K562 (cell line): Measurements from ENCODE around the gene SFI1. TPM values are rescaled to one million over a fixed set of nuclear protein-coding genes. Genes with fewer than 3 reads are reported as not detected.
A peak's percentile ranks its signal among the peaks of the same experiment; 100 is the strongest.

Source experiments
- ATAC-seq: fragments of 200-7000 bp; cut with Tn5 transposase; 3 replicates; pipeline ENCODE4 v1.9.1; 2020; ENCODE audit warnings: moderate library complexity
- BruUV-seq: library from RNA; stranded (reverse); fragments of 400-500 nt; replicated peaks from 2 replicates; lab custom pipeline; 2021; lab: Mats Ljungman, UMichigan
- CTCF ChIA-PET: fragments of 300-600 bp; formaldehyde crosslinking; extraction: SDS; loops from one replicate; lab custom pipeline; 2021; ENCODE audit warnings: low intra/inter-chr PET ratio; lab: Yijun Ruan, JAX
- POLR2A ChIA-PET: fragments of 300-600, 350-650 bp; sonication (Branson Sonifier 250); formaldehyde crosslinking; extraction: SDS; loops from one replicate; lab custom pipeline; 2021; ENCODE audit warnings: antibody characterized with exemption, inconsistent platforms; lab: Yijun Ruan, JAX
- DNase-seq, 4 experiments: peaks; one replicate each; pipeline versions ENCODE4 v3.0.0 to v3.0.0-alpha.2; 2011 to 2018; ENCODE audit warnings: low spot score in 3 of 4, mixed read lengths in 3 of 4; ENCODE audit errors: extremely low read depth in 1 of 4
- FAIRE-seq: peaks from 2 replicates; lab custom pipeline; 2011; peaks lifted over from hg19 to GRCh38; lab: Jason Lieb, UNC
- H2AFZ ChIP-seq: 2 replicates; pipeline ENCODE4 v1.6.0; 2011; ENCODE audit warnings: low read depth, low read length, control low read depth, inconsistent platforms
- H3K27ac ChIP-seq: fragments of 200-600 bp; 3 replicates; pipeline ENCODE4 v1.8.0; 2011; ENCODE audit warnings: low read depth, mild to moderate bottlenecking, control low read depth, inconsistent platforms, low read length, moderate library complexity, mixed read lengths; ENCODE audit errors: extremely low read depth
- H3K27me3 ChIP-seq, 2 experiments: fragments of 300-600 bp in 1 of 2; 2 replicates in 1 of 2; 3 replicates in 1 of 2; pipeline versions ENCODE4 v1.6.0 to v1.8.0; 2011; ENCODE audit warnings: inconsistent platforms in 2 of 2, low read length in 2 of 2, mild to moderate bottlenecking in 1 of 2, mixed read lengths in 1 of 2, moderate library complexity in 1 of 2; ENCODE audit not compliant: control insufficient read depth in 2 of 2, insufficient read depth in 2 of 2
- H3K36me3 ChIP-seq: fragments of 300-600 bp; 3 replicates; pipeline ENCODE4 v1.8.0; 2011; ENCODE audit warnings: mild to moderate bottlenecking, low read length, inconsistent platforms; ENCODE audit not compliant: control insufficient read depth, insufficient read depth
- H3K4me1 ChIP-seq, 2 experiments: fragments of 200-600 bp in 1 of 2; replicated peaks in 1 of 2; 2 replicates in 1 of 2; 3 replicates in 1 of 2; pipeline versions ENCODE4 v1.5.1 to v1.8.0; 2011; ENCODE audit warnings: inconsistent platforms in 2 of 2, low read length in 2 of 2, mild to moderate bottlenecking in 1 of 2, mixed read lengths in 1 of 2, moderate library complexity in 1 of 2; ENCODE audit not compliant: control insufficient read depth in 2 of 2, insufficient read depth in 2 of 2
- H3K4me2 ChIP-seq: 2 replicates; pipeline ENCODE4 v1.6.1; 2011; ENCODE audit warnings: low read length, control low read depth, inconsistent platforms, mixed read lengths; ENCODE audit not compliant: insufficient read depth
- H3K4me3 ChIP-seq: fragments of 200-600 bp; sonication (generic), shearing (Covaris generic); 2 replicates; pipeline ENCODE4 v1.5.1; 2016; ENCODE audit warnings: control low read depth, inconsistent platforms
- H3K79me2 ChIP-seq: fragments of 200-600 bp; 3 replicates; pipeline ENCODE4 v1.8.0; 2011; ENCODE audit warnings: low read length, inconsistent platforms; ENCODE audit not compliant: control insufficient read depth, insufficient read depth
- H3K9ac ChIP-seq, 2 experiments: 2 replicates each; pipeline versions ENCODE4 v1.6.0 to v1.6.1; 2011; ENCODE audit warnings: low read depth in 2 of 2, low read length in 2 of 2, control low read depth in 1 of 2, inconsistent platforms in 1 of 2, mild to moderate bottlenecking in 1 of 2, mixed read lengths in 1 of 2; ENCODE audit not compliant: insufficient read depth in 1 of 2
- H3K9me1 ChIP-seq: one replicate; pipeline ENCODE4 v1.6.0; 2011; ENCODE audit warnings: inconsistent platforms, mild to moderate bottlenecking, low read length, moderate library complexity; ENCODE audit not compliant: control insufficient read depth, insufficient read depth
- H3K9me3 ChIP-seq: replicated peaks from 2 replicates; pipeline ENCODE4 v1.5.1; 2011; ENCODE audit warnings: low read depth, low read length, inconsistent platforms; ENCODE audit not compliant: control insufficient read depth, insufficient read depth
- H4K20me1 ChIP-seq: replicated peaks from 2 replicates; pipeline ENCODE4 v1.6.1; 2011; ENCODE audit warnings: low read length, inconsistent platforms, mixed read lengths; ENCODE audit not compliant: control insufficient read depth, insufficient read depth
- BRF2 ChIP-seq: IDR thresholded peaks from 3 replicates; pipeline ENCODE4 v1.6.1; 2011; ENCODE audit warnings: borderline replicate concordance, mild to moderate bottlenecking; ENCODE audit not compliant: insufficient read length, insufficient read depth
- CHD7 ChIP-seq: fragments of 200-600 bp; sonication (generic); IDR thresholded peaks from one replicate; pipeline ENCODE4 v1.6.1; 2012; ENCODE audit warnings: mild to moderate bottlenecking, low read depth, low read length, inconsistent platforms
- HMBOX1 ChIP-seq: sonication (generic); IDR thresholded peaks from 2 replicates; pipeline ENCODE4 v1.6.1; 2016
- SIN3A ChIP-seq, 2 experiments: fragments of 150-350 bp in 1 of 2; IDR thresholded peaks; 2 replicates each; pipeline ENCODE4 v1.6.1; 2011 to 2016; ENCODE audit warnings: borderline replicate concordance in 2 of 2, low read depth in 2 of 2, low read length in 2 of 2, mild to moderate bottlenecking in 2 of 2, moderate library complexity in 2 of 2; ENCODE audit not compliant: control insufficient read depth in 1 of 2
- SP2 ChIP-seq: IDR thresholded peaks from 2 replicates; pipeline ENCODE4 v1.6.1; 2011; ENCODE audit warnings: mild to moderate bottlenecking, low read depth, low read length, moderate library complexity; ENCODE audit not compliant: poor library complexity, severe bottlenecking; ENCODE audit errors: extremely low read depth
- WGBS: fragments of 100-300 bp; shearing (Covaris generic); methylation state at CpG from one replicate; pipeline ENCODE4 v1.1.6; 2016; ENCODE audit warnings: low coverage, mixed read lengths; ENCODE audit not compliant: insufficient coverage; ENCODE audit errors: missing lambda C conversion rate; 5-methylcytosine and 5-hydroxymethylcytosine counted together
- in situ Hi-C: fragments of 300-500 bp; cut with MboI; formaldehyde crosslinking; loops from 4 replicates; pipeline ENCODE4 v1.15.0; 2018; ENCODE audit warnings: inconsistent platforms, mixed read lengths
- intact Hi-C: fragments of 100-400 bp; cut with micrococcal nuclease; formaldehyde crosslinking; loops from 2 replicates; pipeline ENCODE4 v1.14.2; 2022
- polyA plus RNA-seq, 8 experiments: library from polyadenylated mRNA; depleted of rRNA in 4 of 8; stranded (reverse) in 5 of 8; unstranded in 3 of 8; fragments of >200 nt; fragmentation: Nextera tagmentation in 2 of 8; fragmentation: Illumina TruSeq in 1 of 8; extraction: Ambion mirVana in 2 of 8; extraction: Trizol in 1 of 8; gene quantifications; 2 replicates each; pipeline versions ENCODE4 v1.2.1 to v1.2.3, GENCODE V29; 2011 to 2014; ENCODE audit warnings: inconsistent platforms in 1 of 8, missing spikeins in 1 of 8
- total RNA-seq, 7 experiments: library from RNA; depleted of rRNA in 6 of 7; stranded (reverse); fragments of >200 nt in 6 of 7; fragmentation: Illumina TruSeq in 2 of 7; extraction: Trizol in 2 of 7; gene quantifications; 2 replicates each; pipeline versions ENCODE4 v1.2.1 to v1.2.3, GENCODE V29; 2011 to 2021; ENCODE audit warnings: low replicate concordance in 1 of 7

SFI1 gene
- total and polyA plus RNA-seq, 9 of the 15 experiments (the other 6 are each of a cell fraction or from before 2014, with no cell fraction given), result 3.0 to 25.6 (median 14.1) TPM

- no peaks in the 10 kb centered on the region for H3K27me3 ChIP-seq
- ChIA-PET POLR2A (interaction anchor here (0.6 to 1.7 kb wide), 7 partner anchors 8 to 277 kb away, joined by 3 to 14 read pairs (median 4); partner anchors contain the start of gene PISD), CTCF (no interaction called here)
- no peak for FAIRE-seq
- H3K4me3 ChIP-seq, result peak overlapping the region; percentile 82
- no peaks in the 10 kb centered on the region for H3K9me3 ChIP-seq
- peak overlapping the region; percentile 52; the same call in 1 of the 2 replicates for H2AFZ ChIP-seq
- peaks cover 49 to 62% of the 10 kb centered on the region in 2 experiments for H3K4me1 ChIP-seq
- H3K4me2 ChIP-seq, result peak overlapping the region; percentile 84
- no peaks in the 10 kb centered on the region for H4K20me1 ChIP-seq
- in situ Hi-C loops (loop anchor here (5.0 kb wide), 1 partner anchor 67 kb away; no protein-coding TSS in a partner anchor), intact Hi-C loops (loop anchor here (2.0 kb wide), 1 partner anchor 139 kb away; no protein-coding TSS in a partner anchor)
- H3K36me3 ChIP-seq, result peaks cover 36% of the 10 kb centered on the region; the same call in 2 of the 3 replicates
- no TSS peak for BruUV-seq
- no peak for DNase-seq
- WGBS, result 8% methylated on average over 6 of the region's 14 CpGs
- peaks cover 86% of the 10 kb centered on the region for H3K79me2 ChIP-seq
- peak overlapping the region; percentile 87 for H3K27ac ChIP-seq
- ATAC-seq, result no peak
- peak overlapping the region; percentile 89 to 94 for H3K9ac ChIP-seq
- H3K9me1 ChIP-seq, result peaks cover 3% of the 10 kb centered on the region
- TF ChIP-seq HMBOX1 (no peak), SP2 (no peak), CHD7 (no peak), BRF2 (no peak), SIN3A (IDR thresholded peaks at IDR 0.05; ENCODE audit: borderline replicate concordance in 2 of 2, control insufficient read depth in 1 of 2, low read depth in 2 of 2, low read length in 2 of 2) (0 out of 4 replicates have a peak, but pooled peaks of 1 of the 2 experiments have one; percentile 10)
Measured at GRCh38 chr22:31629741-31630184, 133.4 kb downstream of the SFI1 start.
